Activated T-helper 1 cell treated with anti-CD3 and anti-CD28 coated beads, Interleukin-2, amount 50 U/mL, for 16 hours (primary cell): Measurements from ENCODE around the gene ANKRD65.
"Not testable (repeated sequence)": the region's sequence is repeated elsewhere in the genome, so short reads cannot be mapped to it uniquely, and the experiment has no call there.

ENCODE experiments used
- DNase-seq, 2 donors: peaks; one replicate each; pipeline ENCODE4 v3.0.0-alpha.2; 2020; ENCODE audit warnings: low read depth in 1 of 2, low spot score in 1 of 2

Gene ANKRD65

DNA sequence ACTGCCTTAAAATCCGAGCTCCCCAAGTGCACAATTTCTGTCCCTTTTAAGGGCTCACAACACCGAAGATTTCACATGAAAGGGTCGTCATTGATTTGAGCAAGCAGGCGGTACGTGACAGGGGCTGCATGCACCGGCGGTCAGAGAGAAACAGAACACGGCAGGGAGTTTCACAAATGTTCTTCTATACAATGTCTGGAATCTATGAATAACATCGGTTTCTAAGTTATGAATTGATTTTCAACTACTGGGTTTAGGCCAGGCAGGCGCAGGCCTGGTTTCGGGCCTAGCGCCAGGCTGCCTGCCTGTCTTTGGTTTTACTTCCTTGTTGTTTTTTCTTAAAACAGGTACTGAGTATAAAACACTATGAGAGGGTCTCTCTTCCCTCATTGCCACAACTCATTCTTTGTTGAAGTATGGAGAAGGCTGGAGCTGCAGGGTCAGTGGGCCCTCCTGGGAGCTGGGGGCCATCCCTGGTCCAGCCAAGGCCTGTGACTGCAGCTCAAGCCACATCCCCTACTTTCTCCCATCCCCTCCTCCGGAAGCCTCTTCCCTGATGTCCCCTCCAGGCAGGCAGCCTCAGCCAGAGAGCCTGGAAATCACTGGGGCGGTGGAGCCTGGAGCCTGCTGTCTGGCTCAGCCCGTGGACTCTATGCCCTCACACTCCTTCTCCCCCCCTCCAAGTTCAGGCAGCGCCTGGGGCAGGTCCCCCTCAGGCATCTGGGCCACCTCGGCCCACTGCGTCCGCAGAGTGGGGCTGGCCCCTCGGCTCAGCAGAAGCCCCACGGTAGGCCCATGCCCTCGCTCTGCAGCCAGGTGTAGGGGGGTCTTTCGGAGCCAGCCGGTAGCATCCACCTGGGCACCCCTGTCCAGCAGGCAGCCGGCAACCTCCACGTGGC is 2.4 kb downstream of the ANKRD65 start:
- no peak for DNase-seq

DNA sequence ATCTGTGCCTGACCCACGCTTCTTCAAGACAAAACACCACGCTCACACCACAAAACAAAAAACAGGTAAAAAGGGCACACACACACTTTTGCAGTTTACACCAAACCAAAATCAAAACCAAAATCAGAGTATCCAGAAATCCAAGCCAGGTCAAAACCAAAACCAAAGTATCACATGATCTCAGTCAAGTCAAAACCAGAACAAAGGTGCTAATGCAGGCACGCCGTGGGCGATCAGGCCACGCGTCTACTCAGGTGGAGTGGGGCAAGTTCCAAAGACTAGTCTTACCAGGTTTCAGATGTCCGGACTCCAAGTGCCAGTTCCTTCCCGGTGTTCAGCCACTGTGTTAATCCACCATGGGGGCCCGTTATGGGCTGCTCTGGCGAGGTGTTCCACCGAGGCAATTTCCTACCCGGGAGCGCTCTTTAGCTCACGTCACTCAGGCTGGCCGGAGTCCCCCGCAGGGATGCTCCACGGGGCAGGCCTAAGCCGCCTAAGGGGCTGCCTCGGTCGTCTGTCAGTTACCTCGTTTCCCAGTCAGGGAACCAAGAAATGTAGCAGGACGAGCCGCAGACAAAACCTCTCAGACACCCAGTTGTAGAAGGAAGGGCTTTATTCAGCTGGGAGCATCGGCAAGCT is 3.1 kb downstream of the ANKRD65 start:
- DNase-seq: not testable (repeated sequence)

GRCh38 chr1:1417396-1417795 is 3.7 kb downstream of the ANKRD65 start:
- DNase-seq: not testable (repeated sequence)

DNA sequence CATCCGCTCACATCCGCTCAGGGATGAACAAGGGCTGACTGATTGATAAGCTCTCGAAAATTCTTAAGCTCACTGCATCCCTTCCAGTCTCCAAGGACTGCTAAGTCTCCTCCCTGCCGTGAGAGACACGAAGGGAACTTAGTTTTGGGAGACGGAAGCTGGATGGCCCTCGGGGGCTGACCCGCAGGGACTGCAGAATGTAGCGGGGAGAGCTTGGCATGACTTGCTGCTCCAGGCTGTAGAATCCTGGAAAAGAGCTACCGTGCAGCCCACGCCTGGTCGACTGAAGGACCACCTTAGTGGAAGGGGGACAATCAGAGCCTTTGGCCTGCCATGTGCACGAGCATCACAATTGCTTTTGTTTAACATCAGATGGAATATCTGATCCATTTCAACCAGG is 5.3 kb downstream of the ANKRD65 start:
- no peak for DNase-seq

DNA sequence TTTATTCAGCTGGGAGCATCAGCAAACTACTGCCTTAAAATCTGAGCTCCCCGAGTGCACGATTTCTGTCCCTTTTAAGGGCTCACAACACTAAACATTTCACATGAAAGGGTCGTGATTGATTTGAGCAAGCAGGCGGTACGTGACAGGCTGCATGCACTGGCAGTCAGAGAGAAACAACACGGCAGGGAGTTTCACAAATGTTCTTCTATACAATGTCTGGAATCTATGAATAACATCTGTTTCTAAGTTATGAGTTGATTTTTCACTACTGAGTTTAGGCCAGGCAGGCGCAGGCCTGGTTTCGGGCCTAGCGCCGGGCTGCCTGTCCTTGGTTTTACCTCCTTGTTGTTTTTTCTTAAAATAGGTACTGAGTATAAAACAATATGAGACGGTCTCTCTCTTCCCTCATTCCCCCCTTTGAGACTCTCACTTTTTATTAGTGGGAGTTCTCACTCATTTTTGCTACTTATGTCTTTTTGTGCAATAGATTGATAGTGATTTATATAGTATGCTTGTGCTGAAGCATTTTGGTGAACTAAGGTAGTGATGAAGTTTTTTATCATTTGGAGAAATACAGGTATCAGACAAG is 8.7 kb downstream of the ANKRD65 start:
- not testable (repeated sequence) for DNase-seq

DNA sequence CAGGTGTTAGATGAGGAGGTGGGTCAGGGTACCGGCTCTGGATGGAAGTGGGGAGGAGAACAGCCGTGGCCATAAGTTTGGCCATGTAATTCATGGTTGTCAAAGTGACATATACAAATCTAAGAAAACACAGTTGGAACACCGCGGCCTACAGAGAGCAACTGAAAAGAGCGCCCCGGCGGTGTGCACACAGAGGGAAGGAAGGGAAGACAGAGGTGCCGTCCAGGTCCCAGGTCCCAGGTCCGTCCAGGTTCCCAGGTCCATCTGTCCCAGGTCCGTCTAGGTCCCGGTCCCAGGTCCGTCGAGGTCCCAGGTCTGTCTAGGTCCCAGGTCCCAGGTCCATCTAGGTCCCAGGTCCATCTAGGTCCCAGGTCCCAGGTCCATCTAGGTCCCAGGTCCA is 9.4 kb downstream of the ANKRD65 start:
- no peak for DNase-seq

DNA sequence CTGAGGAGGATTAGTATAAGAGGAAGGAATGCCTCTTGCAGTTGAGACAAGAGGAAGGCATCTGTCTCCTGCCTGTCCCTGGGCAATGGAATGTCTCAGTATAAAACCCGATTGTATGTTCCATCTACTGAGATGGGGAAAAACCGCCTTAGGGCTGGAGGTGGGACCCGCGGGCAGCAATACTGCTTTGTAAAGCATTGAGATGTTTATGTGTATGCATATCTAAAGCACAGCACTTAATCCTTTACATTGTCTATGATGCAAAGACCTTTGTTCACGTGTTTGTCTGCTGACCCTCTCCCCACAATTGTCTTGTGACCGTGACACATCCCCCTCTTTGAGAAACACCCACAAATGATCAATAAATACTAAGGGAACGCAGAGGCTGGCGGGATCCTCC is 10.8 kb downstream of the ANKRD65 start:
- not testable (repeated sequence) for DNase-seq

- no peak for DNase-seq
Measured at GRCh38 chr1:1407636-1408318, 13.3 kb downstream of the ANKRD65 start.

DNA sequence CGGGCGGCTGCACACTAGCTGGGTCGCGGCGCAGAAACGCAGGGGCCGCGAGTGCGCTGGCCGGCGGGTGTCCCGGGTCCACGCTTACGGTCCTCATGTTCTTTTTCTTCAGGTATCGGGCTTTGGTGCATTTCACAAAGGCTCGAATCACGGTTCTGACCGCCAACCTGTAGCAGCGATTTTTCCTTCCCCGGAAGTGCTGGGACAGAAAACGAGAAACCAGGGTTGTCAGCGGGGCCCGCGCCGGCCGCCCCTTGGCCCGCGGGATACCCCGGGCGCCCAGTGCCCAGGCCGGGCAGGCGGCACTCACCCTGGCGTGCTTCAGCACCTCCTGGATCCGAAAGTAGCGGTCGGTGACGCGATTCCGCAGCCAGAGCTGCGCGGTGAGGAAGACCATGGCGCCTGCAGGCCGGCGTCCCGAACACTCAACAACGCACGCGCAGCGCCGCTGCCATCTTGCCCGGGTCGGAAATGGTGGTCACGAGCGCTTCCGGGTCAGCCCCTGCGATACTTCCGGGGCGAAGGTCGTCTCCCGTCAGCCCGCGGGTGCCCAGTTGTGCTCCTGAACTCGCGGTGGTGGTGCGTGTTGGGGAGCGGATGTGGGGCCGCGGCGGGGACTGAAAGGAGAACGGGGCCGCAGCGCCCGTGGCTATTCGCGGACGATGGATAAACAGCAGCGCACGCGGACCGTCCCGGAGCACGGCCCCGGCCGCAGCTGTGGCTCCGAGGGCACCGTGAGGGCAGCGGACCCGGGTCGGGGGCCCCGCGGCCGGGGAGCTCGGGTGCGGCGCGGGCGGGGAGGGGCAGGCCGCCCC is 14.0 kb downstream of the ANKRD65 start, which contains the start of gene MRPL20:
Gene MRPL20, minus strand, starts transcription at position 473 of the 815 bp plus-strand sequence. Its CDS starts 76 bp downstream, at position 397.
- peak; percentile 96 to 97 for DNase-seq

DNA sequence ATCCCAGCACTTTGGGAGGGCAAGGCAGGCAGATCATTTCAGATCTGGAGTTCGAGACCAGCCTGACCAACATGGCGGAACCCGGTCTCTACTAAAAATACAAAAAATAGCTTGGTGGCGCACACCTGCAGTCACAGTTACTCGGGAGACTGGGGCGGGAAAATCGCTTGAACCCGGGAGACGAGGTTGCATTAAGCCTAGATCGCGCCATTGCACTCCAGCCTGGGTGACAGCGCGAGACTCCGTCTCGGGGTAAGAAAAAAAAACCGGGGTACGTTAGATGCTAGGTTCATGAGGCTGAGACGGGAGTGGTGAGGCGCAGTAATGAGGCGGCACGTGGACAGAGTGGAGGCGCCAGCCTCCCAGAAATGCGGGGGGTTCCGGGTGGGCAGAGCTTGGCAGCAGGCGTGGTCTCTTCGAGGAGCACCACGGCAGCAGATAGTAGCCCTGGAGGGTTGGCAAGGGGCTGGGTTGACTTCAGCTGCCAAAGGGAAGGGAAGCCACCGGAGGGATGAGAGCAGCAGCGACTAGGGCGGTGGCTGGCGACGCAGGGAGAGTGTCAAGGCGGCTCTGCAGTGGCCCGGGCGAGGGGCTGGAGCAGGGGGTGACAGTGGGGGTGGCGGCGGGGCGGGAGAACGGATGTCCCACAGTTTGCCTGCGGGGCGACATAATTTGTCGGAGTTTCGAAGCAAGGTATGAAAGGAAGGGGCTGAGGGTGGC is 14.8 kb downstream of the ANKRD65 start:
- DNase-seq: no peak

DNA sequence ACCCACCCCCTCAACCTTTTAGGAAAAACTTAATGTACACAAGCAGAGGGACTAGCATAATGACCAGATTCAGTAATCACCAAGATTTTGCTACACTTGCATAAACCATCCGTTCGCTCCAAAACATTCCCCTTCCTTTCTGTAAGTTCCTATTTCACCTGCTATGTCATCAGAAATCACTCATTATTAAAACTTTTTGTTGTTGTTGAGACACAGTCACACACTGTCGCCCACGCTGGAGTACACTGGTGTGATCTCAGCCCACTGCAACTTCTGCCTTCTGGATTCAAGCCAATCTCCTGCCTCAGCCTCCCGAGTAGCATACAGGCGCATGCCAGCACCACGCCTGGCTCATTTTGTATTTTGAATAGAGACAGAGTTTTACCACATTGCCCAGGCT is 17.4 kb downstream of the ANKRD65 start:
- no peak for DNase-seq

DNA sequence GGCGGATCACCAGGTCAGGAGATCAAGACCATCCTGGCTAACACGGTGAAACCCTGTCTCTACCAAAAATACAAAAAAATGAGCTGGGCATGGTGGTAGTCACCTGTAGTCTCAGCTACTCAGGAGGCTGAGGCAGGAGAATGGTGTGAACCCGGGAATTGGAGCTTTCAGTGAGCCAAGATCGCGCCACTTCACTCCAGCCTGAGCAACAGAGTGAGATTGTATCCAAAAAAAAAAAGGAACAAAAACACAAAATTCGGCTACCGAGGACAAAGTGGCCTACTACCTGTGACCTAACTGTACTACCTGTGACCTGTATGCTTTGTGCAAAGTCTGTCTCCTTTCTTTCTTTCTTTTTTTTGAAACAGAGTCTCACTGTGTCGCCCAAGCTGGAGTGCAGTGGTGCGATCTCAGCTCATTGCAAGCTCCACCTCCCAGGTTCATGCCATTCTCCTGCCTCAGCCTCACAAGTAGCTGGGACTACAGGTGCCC is 18.1 kb downstream of the ANKRD65 start:
- not testable (repeated sequence) for DNase-seq

DNA sequence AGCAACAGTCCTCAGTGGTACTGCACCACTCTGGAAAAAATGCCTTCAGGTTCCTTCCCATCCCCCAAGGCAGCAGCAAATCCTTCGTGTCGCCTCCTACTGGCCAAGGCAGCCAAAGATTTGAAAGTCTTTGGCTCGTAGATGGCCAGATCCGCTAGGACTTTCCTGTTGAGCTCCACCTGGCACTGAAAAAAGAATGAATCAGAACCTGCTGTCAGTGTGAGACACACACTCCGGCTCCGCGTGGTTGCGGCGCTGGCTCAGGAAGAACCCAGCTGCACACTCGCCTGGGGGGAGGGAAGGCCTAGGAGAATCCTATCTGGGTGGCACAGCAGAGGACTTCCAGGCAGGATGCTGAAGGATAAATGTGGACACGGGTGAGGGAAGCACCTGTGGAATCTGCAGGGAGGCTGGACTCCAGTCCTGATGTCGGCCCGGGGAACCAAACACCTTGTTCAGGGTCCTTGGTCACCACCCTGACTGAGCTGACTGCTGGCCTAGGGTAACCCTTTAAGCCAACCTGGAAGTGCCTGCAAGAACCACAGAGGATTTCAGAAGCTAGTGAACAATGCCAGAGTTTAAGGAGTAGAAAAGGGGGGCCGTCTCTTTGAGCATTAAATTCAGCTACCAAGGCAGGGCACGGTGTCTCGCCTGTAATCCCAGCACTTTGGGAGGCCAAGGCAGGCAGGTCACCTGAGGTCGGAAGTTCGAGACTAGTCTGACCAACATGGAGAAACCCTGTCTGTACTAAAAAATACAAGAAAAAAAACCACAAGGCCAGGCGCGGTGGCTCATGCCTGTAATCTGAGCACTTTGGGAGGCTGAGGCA is 18.8 kb downstream of the ANKRD65 start:
- no peak for DNase-seq

GRCh38 chr1:1401457-1402010 is 19.5 kb downstream of the ANKRD65 start:
- no peak for DNase-seq

DNA sequence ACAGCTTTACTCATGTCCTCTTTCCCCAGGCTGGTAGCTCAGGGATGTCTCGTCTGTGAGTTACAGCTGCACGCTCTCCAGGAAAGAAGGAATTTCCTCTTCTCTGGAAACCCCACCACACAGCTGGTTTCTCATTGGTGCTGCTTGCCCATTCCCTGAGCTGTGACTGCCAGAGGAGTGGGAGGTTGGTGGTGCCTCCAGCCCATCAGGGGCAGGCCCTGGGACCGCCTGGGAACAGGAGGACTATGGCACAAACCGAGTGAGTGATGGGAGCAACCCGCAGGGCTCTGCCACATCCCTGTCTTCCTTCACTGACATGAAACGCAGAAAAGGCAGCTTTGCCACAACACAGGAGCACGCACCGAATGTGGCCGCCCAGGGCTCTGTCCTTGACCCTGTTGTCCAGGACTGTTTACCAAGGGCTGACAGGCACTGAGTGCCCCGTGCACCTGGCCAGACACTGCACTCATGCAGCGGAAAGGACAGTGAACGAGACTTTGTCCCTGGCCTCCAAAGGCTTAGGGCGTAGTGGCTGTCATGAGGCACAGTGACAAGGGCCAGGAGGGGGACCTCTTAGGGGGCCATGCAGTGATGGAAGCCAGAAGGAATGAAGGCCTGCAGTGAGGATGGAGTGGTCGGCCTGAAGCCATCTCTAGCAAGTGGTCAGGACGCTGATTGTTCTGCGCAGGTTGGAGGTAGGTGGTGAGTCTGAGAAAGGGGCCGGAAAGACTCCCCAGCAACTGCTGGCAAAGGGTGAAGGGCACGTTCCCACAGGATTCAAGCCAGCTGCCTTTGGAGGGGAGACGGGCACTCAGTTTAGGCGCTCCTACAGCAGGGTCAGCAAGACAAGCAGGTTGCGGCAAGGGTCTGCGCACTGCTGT is 20.3 kb downstream of the ANKRD65 start:
- no peak for DNase-seq

- DNase-seq: no peak
Measured at GRCh38 chr1:1399872-1400575, 21.1 kb downstream of the ANKRD65 start.
